Vagina (tissue), 2 donors: ENCODE data around the gene MBP. TPM values are rescaled to one million over a fixed set of nuclear protein-coding genes. Genes with fewer than 3 reads are reported as not detected.
A peak's percentile ranks its signal among the peaks of the same experiment; 100 is the strongest.

Experiments
- DNase-seq, 2 donors: peaks; one replicate each; pipeline ENCODE4 v3.0.0-alpha.2; 2017; ENCODE audit errors: extremely low spot score in 2 of 2
- H3K27ac ChIP-seq: fragments of 200-600 bp; sonication (generic); one replicate; pipeline ENCODE4 v1.5.1; 2019
- H3K27me3 ChIP-seq: fragments of 200-600 bp; sonication (generic); one replicate; pipeline ENCODE4 v1.5.1; 2019
- H3K36me3 ChIP-seq, 2 donors: fragments of 200-600 bp; sonication (generic); one replicate each; pipeline ENCODE4 v1.5.1; 2017 to 2019
- H3K4me1 ChIP-seq: fragments of 200-600 bp; sonication (generic); one replicate; pipeline ENCODE4 v1.5.1; 2019
- H3K4me3 ChIP-seq, 2 donors: fragments of 200-600 bp; sonication (generic); 1 replicate in 1 of 2; 2 replicates in 1 of 2; pipeline ENCODE4 v1.5.1; 2016 to 2019
- H3K9me3 ChIP-seq: fragments of 200-600 bp; sonication (generic); one replicate; pipeline ENCODE4 v1.5.1; 2019
- POLR2A ChIP-seq, 2 donors: fragments of 450-650 bp; IDR thresholded peaks; one replicate each; pipeline ENCODE4 v1.6.1; 2017; ENCODE audit warnings: antibody characterized with exemption in 2 of 2, mild to moderate bottlenecking in 2 of 2, moderate library complexity in 2 of 2
- POLR2AphosphoS5 ChIP-seq, 2 donors: sonication (generic); formaldehyde crosslinking; IDR thresholded peaks; one replicate each; pipeline ENCODE4 v1.9.0; 2017; ENCODE audit warnings: antibody characterized with exemption in 2 of 2, mild to moderate bottlenecking in 2 of 2, low read depth in 1 of 2; ENCODE audit not compliant: insufficient read depth in 1 of 2
- intact Hi-C: fragments of 100-400 bp; cut with DNase I; formaldehyde crosslinking; loops from one replicate; pipeline ENCODE4 v1.15.1; 2023
- total RNA-seq: library from RNA; depleted of rRNA; stranded (reverse); fragments of >200 nt; gene quantifications from one replicate; pipeline ENCODE4 v1.2.3, GENCODE V29; 2016
- TF ChIP-seq, protein P1 (sequence below), 3 experiments: fragments of 450-650 bp in 2 of 3; fragments of 200-600 bp in 1 of 3; sonication (generic) in 1 of 3; IDR thresholded peaks; one replicate each; pipeline ENCODE4 v1.5.1; 2017 to 2019; ENCODE audit warnings: antibody characterized with exemption in 3 of 3, mild to moderate bottlenecking in 2 of 3, moderate library complexity in 2 of 3

MBP gene
- total RNA-seq, 1 donor from 2014 or later = 33.6 TPM

DNA sequence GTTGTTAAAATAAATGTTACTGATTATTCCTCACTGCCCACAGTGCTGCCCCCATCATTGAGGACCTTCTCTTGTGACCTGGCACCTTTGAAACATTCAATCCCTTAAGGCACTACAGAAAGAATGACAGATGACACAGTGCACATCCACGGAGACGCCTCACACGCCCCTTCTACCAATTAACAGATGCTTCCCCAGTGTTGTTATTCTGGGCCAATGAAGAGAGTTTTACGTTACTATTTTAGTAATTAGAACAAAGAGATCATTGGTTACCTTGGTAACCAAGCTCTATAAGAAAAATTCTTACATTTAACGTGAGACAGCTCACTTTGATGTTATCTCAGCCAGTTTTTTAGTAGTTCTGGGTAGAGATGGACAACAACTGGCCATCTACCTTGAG is 158.2 kb downstream of the MBP start:
- Histone ChIP-seq H3K27me3 (no peaks in the 10 kb centered on the region), H3K9me3 (no peaks in the 10 kb centered on the region), H3K4me1 (no peaks in the 10 kb centered on the region), H3K4me3 (no peak overlapping the region), H3K27ac (no peak overlapping the region), H3K36me3 (peaks cover 0 to under 1% of the 10 kb centered on the region in 2 donors)
- no peak for TF ChIP-seq POLR2A (IDR thresholded peaks at IDR 0.05)
- TF ChIP-seq, protein P1, sequence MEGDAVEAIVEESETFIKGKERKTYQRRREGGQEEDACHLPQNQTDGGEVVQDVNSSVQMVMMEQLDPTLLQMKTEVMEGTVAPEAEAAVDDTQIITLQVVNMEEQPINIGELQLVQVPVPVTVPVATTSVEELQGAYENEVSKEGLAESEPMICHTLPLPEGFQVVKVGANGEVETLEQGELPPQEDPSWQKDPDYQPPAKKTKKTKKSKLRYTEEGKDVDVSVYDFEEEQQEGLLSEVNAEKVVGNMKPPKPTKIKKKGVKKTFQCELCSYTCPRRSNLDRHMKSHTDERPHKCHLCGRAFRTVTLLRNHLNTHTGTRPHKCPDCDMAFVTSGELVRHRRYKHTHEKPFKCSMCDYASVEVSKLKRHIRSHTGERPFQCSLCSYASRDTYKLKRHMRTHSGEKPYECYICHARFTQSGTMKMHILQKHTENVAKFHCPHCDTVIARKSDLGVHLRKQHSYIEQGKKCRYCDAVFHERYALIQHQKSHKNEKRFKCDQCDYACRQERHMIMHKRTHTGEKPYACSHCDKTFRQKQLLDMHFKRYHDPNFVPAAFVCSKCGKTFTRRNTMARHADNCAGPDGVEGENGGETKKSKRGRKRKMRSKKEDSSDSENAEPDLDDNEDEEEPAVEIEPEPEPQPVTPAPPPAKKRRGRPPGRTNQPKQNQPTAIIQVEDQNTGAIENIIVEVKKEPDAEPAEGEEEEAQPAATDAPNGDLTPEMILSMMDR (IDR thresholded peaks at IDR 0.05) = no peak
- intact Hi-C loops = no loop called here
- DNase-seq = no peak

DNA sequence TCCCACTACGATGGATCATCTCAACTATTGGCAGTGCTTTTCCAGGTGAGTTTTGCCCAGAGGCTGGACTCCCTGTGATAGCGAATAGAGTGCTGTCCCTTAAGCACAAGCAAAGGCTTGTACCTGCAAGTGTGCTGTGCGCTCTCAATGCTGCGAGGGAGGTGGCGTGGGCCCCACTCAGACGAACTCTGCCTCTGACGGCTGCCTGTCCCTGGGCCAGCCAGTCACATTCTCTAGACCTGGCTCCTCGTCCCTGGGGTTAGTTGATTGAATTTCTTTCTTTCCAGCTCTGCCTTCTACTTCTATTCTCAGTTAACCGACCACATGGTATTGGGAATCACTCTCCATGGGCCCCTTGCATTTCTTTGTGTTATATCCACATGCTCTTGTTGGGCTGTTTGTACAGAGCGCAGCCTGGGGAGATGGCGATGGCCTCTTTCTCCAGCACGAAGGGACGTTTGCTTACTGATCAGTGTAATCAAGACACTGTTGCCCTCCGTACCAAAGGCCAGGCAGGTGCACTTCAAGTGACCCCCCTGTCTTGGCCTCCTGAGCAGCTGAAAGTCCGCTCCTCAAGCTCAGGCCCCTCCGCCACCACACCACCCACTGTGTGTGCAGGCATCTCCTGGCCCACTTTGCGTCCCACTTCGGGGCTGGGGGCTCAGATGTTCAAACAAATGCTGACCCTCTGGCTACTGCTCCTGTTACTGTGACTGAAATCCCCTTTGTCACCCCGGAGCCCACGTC is 158.9 kb downstream of the MBP start:
- H3K27ac ChIP-seq = no peak overlapping the region
- H3K4me1 ChIP-seq = no peaks in the 10 kb centered on the region
- DNase-seq = peak in 1 of 2 donors; percentile 64
- no peaks in the 10 kb centered on the region for H3K9me3 ChIP-seq
- TF ChIP-seq POLR2A (IDR thresholded peaks at IDR 0.05) (no peak), POLR2AphosphoS5 (IDR thresholded peaks at IDR 0.05; ENCODE audit: insufficient read depth in 1 of 2, low read depth in 1 of 2) (no peak)
- TF ChIP-seq, protein P1 (IDR thresholded peaks at IDR 0.05) = no peak
- intact Hi-C loops = no loop called here
- H3K4me3 ChIP-seq = no peak overlapping the region
- peaks cover 0 to 8% of the 10 kb centered on the region in 2 donors for H3K36me3 ChIP-seq
- no peaks in the 10 kb centered on the region for H3K27me3 ChIP-seq

DNA sequence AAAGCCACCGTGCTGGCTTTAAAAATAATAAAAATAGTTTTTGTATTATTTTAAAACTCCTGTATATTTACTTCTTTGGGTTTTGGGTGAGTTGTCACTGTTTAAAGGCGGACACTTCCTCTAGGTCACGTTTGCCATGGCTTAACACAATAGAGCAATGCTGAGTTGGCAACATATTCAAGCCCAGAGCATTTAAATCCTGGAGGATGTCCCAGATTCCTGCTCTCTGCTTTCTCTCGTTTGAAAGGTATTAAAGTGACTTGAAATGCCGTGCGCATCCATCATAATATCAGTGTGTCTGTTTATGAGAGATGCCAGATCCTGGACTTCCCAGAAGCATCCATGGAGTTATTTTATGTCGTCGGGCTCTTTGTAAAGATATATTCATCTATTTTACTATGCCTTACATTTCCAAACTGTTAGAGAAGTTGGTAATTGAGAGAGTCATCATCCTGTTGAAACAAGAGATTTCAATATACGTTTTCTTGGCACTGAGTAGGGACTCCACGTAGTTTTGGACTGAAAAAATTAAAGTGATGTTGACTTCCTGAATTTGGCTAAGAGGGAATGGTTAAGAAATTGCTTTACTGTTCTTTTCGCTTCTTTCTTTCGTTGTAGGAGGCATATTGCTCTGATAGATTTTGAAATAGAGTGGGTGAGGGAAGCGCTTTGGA is 159.6 kb downstream of the MBP start:
- Histone ChIP-seq H3K36me3 (peaks cover 0 to 11% of the 10 kb centered on the region in 2 donors), H3K27me3 (no peaks in the 10 kb centered on the region), H3K9me3 (no peaks in the 10 kb centered on the region), H3K4me3 (no peak overlapping the region), H3K27ac (no peak overlapping the region), H3K4me1 (no peaks in the 10 kb centered on the region)
- TF ChIP-seq POLR2AphosphoS5 (IDR thresholded peaks at IDR 0.05; ENCODE audit: insufficient read depth in 1 of 2, low read depth in 1 of 2) = no peak
- DNase-seq = no peak
- intact Hi-C loops = no loop called here

DNA sequence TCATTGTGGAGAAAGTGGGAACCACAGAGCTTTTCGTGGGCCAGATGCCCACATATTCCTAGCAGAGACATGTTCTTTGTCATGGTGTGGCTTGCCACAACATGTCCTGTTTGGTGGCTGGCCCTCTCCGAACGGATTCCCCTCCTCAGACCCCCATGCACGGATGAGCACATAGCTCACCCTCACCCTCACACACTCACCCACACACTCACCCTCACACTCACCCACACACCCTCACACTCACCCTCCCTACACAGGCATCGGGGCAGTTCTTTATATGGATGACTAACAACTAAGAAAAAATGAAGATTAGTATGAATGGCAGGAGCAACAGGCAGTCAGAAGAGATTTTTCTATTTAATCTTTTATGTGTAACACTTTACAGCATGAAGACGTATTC is 160.3 kb downstream of the MBP start:
- TF ChIP-seq, protein P1 (IDR thresholded peaks at IDR 0.05) = no peak
- TF ChIP-seq POLR2AphosphoS5 (IDR thresholded peaks at IDR 0.05; ENCODE audit: insufficient read depth in 1 of 2, low read depth in 1 of 2) = no peak
- TF ChIP-seq POLR2A (IDR thresholded peaks at IDR 0.05) = no peak
- intact Hi-C loops = no loop called here
- peak in 1 of 2 donors; percentile 82 for DNase-seq
- H3K27ac ChIP-seq = no peak overlapping the region
- H3K4me1 ChIP-seq = no peaks in the 10 kb centered on the region
- H3K9me3 ChIP-seq = no peaks in the 10 kb centered on the region
- H3K27me3 ChIP-seq = no peaks in the 10 kb centered on the region
- H3K36me3 ChIP-seq = peaks cover 0 to 11% of the 10 kb centered on the region in 2 donors
- no peak overlapping the region for H3K4me3 ChIP-seq

DNA sequence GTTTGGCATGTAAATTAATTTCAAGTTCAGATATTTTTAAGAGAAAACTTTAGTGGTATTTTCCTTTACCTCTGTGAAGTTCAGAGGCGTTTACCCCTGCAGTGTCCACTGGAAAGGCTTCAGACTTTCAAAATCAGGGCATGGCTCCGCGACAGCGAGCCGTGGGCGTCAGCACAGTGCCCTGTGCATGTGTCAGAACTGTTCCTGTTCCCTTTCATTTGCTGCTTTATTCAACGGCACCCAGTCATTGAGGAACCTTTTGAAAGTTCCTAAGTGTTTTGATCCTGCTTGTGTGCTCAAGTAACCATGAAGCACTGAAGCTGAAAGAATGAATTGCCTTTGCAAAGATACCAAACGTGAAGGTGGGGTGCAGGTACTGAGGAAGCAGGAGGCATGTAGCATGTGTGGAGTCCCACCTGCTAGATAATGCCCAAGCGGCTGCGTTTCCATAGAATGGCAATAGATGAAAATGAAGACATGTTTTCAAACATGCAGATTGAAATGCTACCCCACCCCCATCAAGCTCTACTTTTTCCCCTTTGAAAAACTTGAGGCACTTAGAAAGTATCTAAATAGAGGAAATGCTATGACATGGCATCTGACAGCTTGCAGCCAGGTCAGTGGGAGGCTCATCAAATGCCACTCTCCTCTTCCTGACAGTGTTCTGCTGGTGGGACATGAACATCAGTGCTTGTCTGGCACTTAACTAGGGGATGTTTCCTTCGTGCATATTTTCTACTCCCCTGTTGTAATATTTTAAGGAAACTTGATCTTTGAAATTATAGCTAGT is 161.6 kb downstream of the MBP start:
- Histone ChIP-seq H3K4me3 (no peak overlapping the region), H3K36me3 (peaks cover 0 to 11% of the 10 kb centered on the region in 2 donors), H3K4me1 (no peaks in the 10 kb centered on the region), H3K27ac (no peak overlapping the region), H3K27me3 (no peaks in the 10 kb centered on the region), H3K9me3 (no peaks in the 10 kb centered on the region)
- intact Hi-C loops = no loop called here
- TF ChIP-seq, protein P1 (IDR thresholded peaks at IDR 0.05) = no peak
- no peak for TF ChIP-seq POLR2A (IDR thresholded peaks at IDR 0.05)
- TF ChIP-seq POLR2AphosphoS5 (IDR thresholded peaks at IDR 0.05; ENCODE audit: insufficient read depth in 1 of 2, low read depth in 1 of 2) = no peak
- no peak for DNase-seq
